Activated CD4-positive, alpha-beta T cell treated with anti-CD3 and anti-CD28 coated beads, Interleukin-2, amount 50 U/mL, for 16 hours (primary cell): ENCODE data around the gene DUSP2.

Experiments
- DNase-seq: peaks from one replicate; pipeline ENCODE4 v3.0.0-alpha.2; 2020

The DUSP2 gene

GRCh38 chr2:96097951-96098823 lies 47.1 kb downstream of the DUSP2 start:
- no peak for DNase-seq

GRCh38 chr2:96097441-96097840 lies 47.8 kb downstream of the DUSP2 start:
- no peak for DNase-seq

DNA sequence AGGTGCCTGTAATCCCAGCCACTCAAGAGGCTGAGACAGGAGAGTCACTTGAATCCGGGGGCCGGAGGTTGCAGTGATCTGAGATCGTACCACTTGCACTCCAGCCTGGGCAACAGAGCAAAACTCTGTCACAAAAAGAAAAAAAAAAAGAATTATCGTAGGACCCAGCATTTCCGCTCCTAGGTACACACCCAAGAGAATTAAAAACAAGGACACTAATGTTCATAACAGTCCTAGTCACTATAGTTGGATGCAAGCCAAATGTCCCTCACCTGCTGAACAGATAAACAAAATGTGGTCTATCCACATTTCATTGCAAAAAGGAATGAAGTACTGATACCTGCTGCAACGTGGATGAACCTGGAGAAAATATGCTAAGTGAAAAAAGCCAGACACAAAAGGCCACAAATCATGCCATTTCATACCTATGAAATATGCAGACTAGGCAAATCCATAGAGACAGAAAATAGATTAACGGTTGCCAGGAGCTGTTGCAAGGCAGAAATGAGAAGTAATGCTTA lies 50.1 kb downstream of the DUSP2 start:
- no peak for DNase-seq

- no peak for DNase-seq
Measured at GRCh38 chr2:96093528-96093927, 51.7 kb downstream of the DUSP2 start.
